Stimulated activated CD8-positive, alpha-beta memory T cell treated with anti-CD3 and anti-CD28 coated beads, Interleukin-7, amount 100 ng/mL, for 48 hours (primary cell): ENCODE data around the gene PAPOLB.

Source experiments
- DNase-seq, 2 donors: peaks; one replicate each; pipeline ENCODE4 v3.0.0-alpha.2; 2020; ENCODE audit warnings: low read depth in 1 of 2; ENCODE audit errors: extremely low read depth in 1 of 2

Gene PAPOLB

GRCh38 chr7:4878336-4879335 is 16.8 kb upstream of the PAPOLB start:
- DNase-seq = no peak

GRCh38 chr7:4876586-4876985 is 14.8 kb upstream of the PAPOLB start:
- DNase-seq = no peak

GRCh38 chr7:4875391-4875790 is 13.6 kb upstream of the PAPOLB start:
- no peak for DNase-seq

- no peak for DNase-seq
Measured at GRCh38 chr7:4873071-4873944, 11.5 kb upstream of the PAPOLB start.

GRCh38 chr7:4871930-4872675 is 10.3 kb upstream of the PAPOLB start:
- no peak for DNase-seq

GRCh38 chr7:4871056-4871680 is 9.3 kb upstream of the PAPOLB start:
- DNase-seq = no peak

- no peak for DNase-seq
Measured at GRCh38 chr7:4868493-4868892, 6.7 kb upstream of the PAPOLB start.

- no peak for DNase-seq
Measured at GRCh38 chr7:4866528-4867496, 5.0 kb upstream of the PAPOLB start.

- no peak for DNase-seq
Measured at GRCh38 chr7:4862156-4862555, 326 bp upstream of the PAPOLB start.

GRCh38 chr7:4861227-4861626 is 603 bp downstream of the PAPOLB start:
- DNase-seq = no peak

- DNase-seq = no peak
Measured at GRCh38 chr7:4857189-4857588, 4.6 kb downstream of the PAPOLB start.

- no peak for DNase-seq
Measured at GRCh38 chr7:4856336-4857057, 5.3 kb downstream of the PAPOLB start.

GRCh38 chr7:4854916-4855315 is 6.9 kb downstream of the PAPOLB start:
- no peak for DNase-seq

- no peak for DNase-seq
Measured at GRCh38 chr7:4851459-4852422, 10.1 kb downstream of the PAPOLB start.

- DNase-seq = no peak
Measured at GRCh38 chr7:4850262-4850795, 11.5 kb downstream of the PAPOLB start.

GRCh38 chr7:4849390-4849789 is 12.4 kb downstream of the PAPOLB start:
- no peak for DNase-seq

- DNase-seq = no peak
Measured at GRCh38 chr7:4845740-4846142, 16.1 kb downstream of the PAPOLB start.
